Measurements from ENCODE around the gene WSB2. TPM values are rescaled to one million over a fixed set of nuclear protein-coding genes. Genes with fewer than 3 reads are reported as not detected.

WSB2 gene
- total and polyA plus RNA-seq, 9 of the 15 experiments (the other 6 are each of a cell fraction or from before 2014, with no cell fraction given): 31.4 to 77.6 (median 52.6) TPM

DNA sequence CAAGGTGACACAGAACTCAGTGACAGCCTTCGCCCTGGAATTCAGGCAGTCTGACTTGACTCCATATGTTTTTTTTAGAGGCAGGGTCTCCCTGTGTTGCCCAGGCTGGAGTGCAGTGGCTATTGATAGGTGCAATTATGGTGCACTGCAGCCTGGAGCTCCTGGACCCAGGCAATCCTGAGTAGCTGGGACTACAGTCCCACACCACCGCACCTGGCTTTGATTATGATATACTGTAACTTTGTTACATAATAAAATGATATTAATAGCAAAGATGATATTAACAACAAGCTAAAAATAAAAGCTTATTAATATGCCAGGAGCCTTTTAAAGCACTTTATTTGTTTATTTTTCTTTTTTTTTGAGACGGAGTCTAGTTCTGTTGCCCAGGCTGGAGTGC, 33.1 kb upstream of the WSB2 start:
- DNase-seq (ENCODE audit: extremely low read depth in 1 of 4, low spot score in 3 of 4) (no peak), ATAC-seq (no peak), FAIRE-seq (no peak)
- Histone ChIP-seq H3K27ac (ENCODE audit: extremely low read depth, low read depth, low read length) (no peak overlapping the region), H3K9me3 (replicated peaks; ENCODE audit: control insufficient read depth, insufficient read depth, low read depth, low read length) (no peaks in the 10 kb centered on the region), H3K9me1 (ENCODE audit: control insufficient read depth, insufficient read depth, low read length) (no peaks in the 10 kb centered on the region), H4K20me1 (replicated peaks; ENCODE audit: control insufficient read depth, insufficient read depth, low read length) (no peaks in the 10 kb centered on the region), H3K79me2 (ENCODE audit: control insufficient read depth, insufficient read depth, low read length) (no peaks in the 10 kb centered on the region), H3K4me3 (no peak overlapping the region), H3K36me3 (ENCODE audit: control insufficient read depth, insufficient read depth, low read length) (no peaks in the 10 kb centered on the region), H2AFZ (ENCODE audit: low read depth, low read length) (no peak overlapping the region), H3K27me3 (ENCODE audit: control insufficient read depth in 2 of 2, insufficient read depth in 2 of 2, low read length in 2 of 2) (peaks cover 28 to 49% of the 10 kb centered on the region in 2 experiments; a peak in 4 of 5 replicates), H3K9ac (ENCODE audit: insufficient read depth in 1 of 2, low read depth in 2 of 2, low read length in 2 of 2) (no peak overlapping the region), H3K4me1 (replicated peaks in 1 of 2; ENCODE audit: control insufficient read depth in 2 of 2, insufficient read depth in 2 of 2, low read length in 2 of 2) (no peaks in the 10 kb centered on the region; a peak in 1 of 5 replicates), H3K4me2 (ENCODE audit: insufficient read depth, low read length) (no peak overlapping the region)
- BruUV-seq (replicated peaks): no TSS peak
- intact Hi-C loops (cut with micrococcal nuclease): no loop called here
- WGBS (ENCODE audit: insufficient coverage, low coverage, missing lambda C conversion rate): 8% methylated on average over 3 of the region's 3 CpGs
- POLR2A ChIA-PET: interaction anchor here (0.7 to 0.9 kb wide), 2 partner anchors 26 to 35 kb away, joined by 3 to 4 read pairs; no protein-coding TSS in a partner anchor
- in situ Hi-C loops (cut with MboI): no loop called here
- CTCF ChIA-PET (ENCODE audit: low intra/inter-chr PET ratio): no interaction called here
- TF ChIP-seq KDM1A (IDR thresholded peaks at IDR 0.05) (no peak), ZNF253 (CRISPR knock-in tag; conservative IDR thresholded peaks at IDR 0.05) (no peak), ZNF134 (CRISPR knock-in tag; conservative IDR thresholded peaks at IDR 0.05) (no peak), ZFP30 (CRISPR knock-in tag; IDR thresholded peaks at IDR 0.05; ENCODE audit: borderline replicate concordance) (no peak), CREBBP (IDR thresholded peaks at IDR 0.05; ENCODE audit: low read depth, low read length) (no peak), ZNF347 (CRISPR knock-in tag; IDR thresholded peaks at IDR 0.05; ENCODE audit: low read depth) (no peak), PTRF (tag; IDR thresholded peaks at IDR 0.05) (no peak)
- TF ChIP-seq, protein P1, sequence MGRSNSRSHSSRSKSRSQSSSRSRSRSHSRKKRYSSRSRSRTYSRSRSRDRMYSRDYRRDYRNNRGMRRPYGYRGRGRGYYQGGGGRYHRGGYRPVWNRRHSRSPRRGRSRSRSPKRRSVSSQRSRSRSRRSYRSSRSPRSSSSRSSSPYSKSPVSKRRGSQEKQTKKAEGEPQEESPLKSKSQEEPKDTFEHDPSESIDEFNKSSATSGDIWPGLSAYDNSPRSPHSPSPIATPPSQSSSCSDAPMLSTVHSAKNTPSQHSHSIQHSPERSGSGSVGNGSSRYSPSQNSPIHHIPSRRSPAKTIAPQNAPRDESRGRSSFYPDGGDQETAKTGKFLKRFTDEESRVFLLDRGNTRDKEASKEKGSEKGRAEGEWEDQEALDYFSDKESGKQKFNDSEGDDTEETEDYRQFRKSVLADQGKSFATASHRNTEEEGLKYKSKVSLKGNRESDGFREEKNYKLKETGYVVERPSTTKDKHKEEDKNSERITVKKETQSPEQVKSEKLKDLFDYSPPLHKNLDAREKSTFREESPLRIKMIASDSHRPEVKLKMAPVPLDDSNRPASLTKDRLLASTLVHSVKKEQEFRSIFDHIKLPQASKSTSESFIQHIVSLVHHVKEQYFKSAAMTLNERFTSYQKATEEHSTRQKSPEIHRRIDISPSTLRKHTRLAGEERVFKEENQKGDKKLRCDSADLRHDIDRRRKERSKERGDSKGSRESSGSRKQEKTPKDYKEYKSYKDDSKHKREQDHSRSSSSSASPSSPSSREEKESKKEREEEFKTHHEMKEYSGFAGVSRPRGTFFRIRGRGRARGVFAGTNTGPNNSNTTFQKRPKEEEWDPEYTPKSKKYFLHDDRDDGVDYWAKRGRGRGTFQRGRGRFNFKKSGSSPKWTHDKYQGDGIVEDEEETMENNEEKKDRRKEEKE (IDR thresholded peaks at IDR 0.05; ENCODE audit: borderline replicate concordance in 1 of 2, control insufficient read depth in 1 of 2, low read depth in 2 of 2, low read length in 1 of 2): no peak
- TF ChIP-seq, protein P2, sequence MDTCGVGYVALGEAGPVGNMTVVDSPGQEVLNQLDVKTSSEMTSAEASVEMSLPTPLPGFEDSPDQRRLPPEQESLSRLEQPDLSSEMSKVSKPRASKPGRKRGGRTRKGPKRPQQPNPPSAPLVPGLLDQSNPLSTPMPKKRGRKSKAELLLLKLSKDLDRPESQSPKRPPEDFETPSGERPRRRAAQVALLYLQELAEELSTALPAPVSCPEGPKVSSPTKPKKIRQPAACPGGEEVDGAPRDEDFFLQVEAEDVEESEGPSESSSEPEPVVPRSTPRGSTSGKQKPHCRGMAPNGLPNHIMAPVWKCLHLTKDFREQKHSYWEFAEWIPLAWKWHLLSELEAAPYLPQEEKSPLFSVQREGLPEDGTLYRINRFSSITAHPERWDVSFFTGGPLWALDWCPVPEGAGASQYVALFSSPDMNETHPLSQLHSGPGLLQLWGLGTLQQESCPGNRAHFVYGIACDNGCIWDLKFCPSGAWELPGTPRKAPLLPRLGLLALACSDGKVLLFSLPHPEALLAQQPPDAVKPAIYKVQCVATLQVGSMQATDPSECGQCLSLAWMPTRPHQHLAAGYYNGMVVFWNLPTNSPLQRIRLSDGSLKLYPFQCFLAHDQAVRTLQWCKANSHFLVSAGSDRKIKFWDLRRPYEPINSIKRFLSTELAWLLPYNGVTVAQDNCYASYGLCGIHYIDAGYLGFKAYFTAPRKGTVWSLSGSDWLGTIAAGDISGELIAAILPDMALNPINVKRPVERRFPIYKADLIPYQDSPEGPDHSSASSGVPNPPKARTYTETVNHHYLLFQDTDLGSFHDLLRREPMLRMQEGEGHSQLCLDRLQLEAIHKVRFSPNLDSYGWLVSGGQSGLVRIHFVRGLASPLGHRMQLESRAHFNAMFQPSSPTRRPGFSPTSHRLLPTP (IDR thresholded peaks at IDR 0.05; ENCODE audit: borderline replicate concordance, extremely low read depth, insufficient read length): no peak
- TF ChIP-seq, protein P3, sequence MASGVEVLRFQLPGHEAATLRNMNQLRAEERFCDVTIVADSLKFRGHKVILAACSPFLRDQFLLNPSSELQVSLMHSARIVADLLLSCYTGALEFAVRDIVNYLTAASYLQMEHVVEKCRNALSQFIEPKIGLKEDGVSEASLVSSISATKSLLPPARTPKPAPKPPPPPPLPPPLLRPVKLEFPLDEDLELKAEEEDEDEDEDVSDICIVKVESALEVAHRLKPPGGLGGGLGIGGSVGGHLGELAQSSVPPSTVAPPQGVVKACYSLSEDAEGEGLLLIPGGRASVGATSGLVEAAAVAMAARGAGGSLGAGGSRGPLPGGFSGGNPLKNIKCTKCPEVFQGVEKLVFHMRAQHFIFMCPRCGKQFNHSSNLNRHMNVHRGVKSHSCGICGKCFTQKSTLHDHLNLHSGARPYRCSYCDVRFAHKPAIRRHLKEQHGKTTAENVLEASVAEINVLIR (CRISPR knock-in tag; IDR thresholded peaks at IDR 0.05): no peak

All from K562 (cell line).